ENCODE measurements around the gene ULBP1. TPM values are rescaled to one million over a fixed set of nuclear protein-coding genes. Genes with fewer than 3 reads are reported as not detected.

Gene ULBP1
- total RNA-seq, 1 donor from 2014 or later, result 2.5 TPM

Other genes with a start within 250 kb of the ULBP1 start
- gene LATS1, start 245.8 kb upstream of the ULBP1 start, total RNA-seq, result 36.9 TPM
- gene NUP43, start 217.4 kb upstream of the ULBP1 start, total RNA-seq, result 18.2 TPM
- 146 TPM for gene PCMT1, start 214.2 kb upstream of the ULBP1 start, total RNA-seq
- 17.9 TPM for gene LRP11, start 99.6 kb upstream of the ULBP1 start, total RNA-seq
- not detected for gene RAET1E, start 65.8 kb upstream of the ULBP1 start, total RNA-seq
- gene RAET1G, start 40.8 kb upstream of the ULBP1 start, total RNA-seq, result 0.25 TPM
- 4.4 TPM for gene ULBP2, start 21.9 kb upstream of the ULBP1 start, total RNA-seq
- gene RAET1L, start 61.6 kb downstream of the ULBP1 start, total RNA-seq, result 0.25 TPM
- 8.4 TPM for gene ULBP3, start 105.2 kb downstream of the ULBP1 start, total RNA-seq
- 48.7 TPM for gene PPP1R14C, start 179.1 kb downstream of the ULBP1 start, total RNA-seq